Central memory CD4-positive, alpha-beta T cell (primary cell): Measurements from ENCODE around the gene ANKS6.

Experiments
- DNase-seq: peaks from one replicate; pipeline ENCODE4 v3.0.0; 2022

Gene ANKS6

GRCh38 chr9:98770717-98771116 lies 25.6 kb downstream of the ANKS6 start:
- DNase-seq = no peak

- DNase-seq = no peak
Observed at GRCh38 chr9:98768344-98768743, 28.0 kb downstream of the ANKS6 start.

GRCh38 chr9:98767915-98768314 lies 28.4 kb downstream of the ANKS6 start:
- no peak for DNase-seq

- no peak for DNase-seq
Observed at GRCh38 chr9:98767196-98767595, 29.2 kb downstream of the ANKS6 start.

- DNase-seq = no peak
Observed at GRCh38 chr9:98766586-98766985, 29.8 kb downstream of the ANKS6 start.

GRCh38 chr9:98765256-98765655 lies 31.1 kb downstream of the ANKS6 start:
- no peak for DNase-seq

GRCh38 chr9:98763986-98764745 lies 32.2 kb downstream of the ANKS6 start:
- DNase-seq = no peak

- DNase-seq = no peak
Observed at GRCh38 chr9:98760231-98760630, 36.1 kb downstream of the ANKS6 start.

GRCh38 chr9:98755006-98755618 lies 41.2 kb downstream of the ANKS6 start:
- no peak for DNase-seq

GRCh38 chr9:98751210-98751609 lies 45.1 kb downstream of the ANKS6 start:
- no peak for DNase-seq

- no peak for DNase-seq
Observed at GRCh38 chr9:98750364-98751060, 45.8 kb downstream of the ANKS6 start.

GRCh38 chr9:98747476-98747875 lies 48.9 kb downstream of the ANKS6 start:
- DNase-seq = no peak

- no peak for DNase-seq
Observed at GRCh38 chr9:98745470-98745869, 50.9 kb downstream of the ANKS6 start.

- DNase-seq = no peak
Observed at GRCh38 chr9:98743818-98744611, 52.3 kb downstream of the ANKS6 start.

GRCh38 chr9:98743329-98743728 lies 53.0 kb downstream of the ANKS6 start:
- no peak for DNase-seq

GRCh38 chr9:98742325-98743280 lies 53.8 kb downstream of the ANKS6 start:
- no peak for DNase-seq

GRCh38 chr9:98740226-98740881 lies 56.0 kb downstream of the ANKS6 start:
- no peak for DNase-seq

GRCh38 chr9:98738741-98739140 lies 57.6 kb downstream of the ANKS6 start:
- no peak for DNase-seq

GRCh38 chr9:98736226-98736625 lies 60.1 kb downstream of the ANKS6 start:
- DNase-seq = no peak

- no peak for DNase-seq
Observed at GRCh38 chr9:98732801-98733200, 63.6 kb downstream of the ANKS6 start.

- no peak for DNase-seq
Observed at GRCh38 chr9:98732091-98732490, 64.3 kb downstream of the ANKS6 start.
